PC-3 (cell line): Measurements from ENCODE around the gene TRAF1. TPM values are rescaled to one million over a fixed set of nuclear protein-coding genes. Genes with fewer than 3 reads are reported as not detected.

ENCODE experiments used
- ATAC-seq: fragments of 200-7000 bp; cut with Tn5 transposase; 2 replicates; pipeline ENCODE4 v1.9.1; 2020; ENCODE audit warnings: mild to moderate bottlenecking, moderate library complexity
- BruUV-seq: library from RNA; stranded (reverse); fragments of 400-500 nt; replicated peaks from 2 replicates; lab custom pipeline; 2021; lab: Mats Ljungman, UMichigan
- CTCF ChIA-PET: fragments of 300-600 bp; sonication (Branson Sonifier 250); formaldehyde crosslinking; loops from one replicate; lab custom pipeline; 2022; ENCODE audit warnings: antibody characterized with exemption; lab: Charles Lee
- POLR2A ChIA-PET: fragments of 300-600 bp; sonication (Branson Sonifier 250); formaldehyde crosslinking; loops from one replicate; lab custom pipeline; 2022; ENCODE audit warnings: antibody characterized with exemption; ENCODE audit not compliant: unreplicated experiment; lab: Charles Lee
- DNase-seq: peaks from one replicate; pipeline ENCODE4 v3.0.0-alpha.2; 2015
- H2AFZ ChIP-seq: fragments of 300-600 bp; sonication (generic); 2 replicates; pipeline ENCODE4 v1.6.0; 2016; ENCODE audit warnings: antibody characterized with exemption, low read length
- H3F3A ChIP-seq: fragments of 300-600 bp; sonication (generic); one replicate; pipeline ENCODE4 v1.6.0; 2017; ENCODE audit warnings: antibody characterized with exemption, low read length, control low read depth, mild to moderate bottlenecking; ENCODE audit not compliant: unreplicated experiment
- H3K27ac ChIP-seq: fragments of 300-600 bp; sonication (generic); 2 replicates; pipeline ENCODE4 v1.5.1; 2016; ENCODE audit warnings: mild to moderate bottlenecking, low read length
- H3K27me3 ChIP-seq: fragments of 300-600 bp; sonication (generic); 2 replicates; pipeline ENCODE4 v1.6.1; 2016; ENCODE audit warnings: low read length, mixed read lengths
- H3K36me3 ChIP-seq: fragments of 300-600 bp; sonication (generic); 2 replicates; pipeline ENCODE4 v1.6.1; 2016; ENCODE audit warnings: low read depth, mixed run types, low read length, mixed read lengths
- H3K4me1 ChIP-seq: fragments of 300-600 bp; sonication (generic); 2 replicates; pipeline ENCODE4 v1.5.1; 2016; ENCODE audit warnings: low read length; ENCODE audit not compliant: insufficient read depth
- H3K4me2 ChIP-seq: fragments of 300-600 bp; sonication (generic); 2 replicates; pipeline ENCODE4 v1.6.0; 2016; ENCODE audit warnings: low read length
- H3K4me3 ChIP-seq: fragments of 300-600 bp; sonication (generic); 2 replicates; pipeline ENCODE4 v1.5.1; 2016; ENCODE audit warnings: mild to moderate bottlenecking, low read length, mixed read lengths
- H3K79me2 ChIP-seq: fragments of 300-600 bp; sonication (generic); 2 replicates; pipeline ENCODE4 v1.6.1; 2017; ENCODE audit warnings: low read length, mixed read lengths
- H3K9ac ChIP-seq: fragments of 300-600 bp; sonication (generic); 2 replicates; pipeline ENCODE4 v1.6.0; 2016; ENCODE audit warnings: mild to moderate bottlenecking, low read length
- H3K9me2 ChIP-seq: fragments of 300-600 bp; sonication (generic); replicated peaks from 2 replicates; pipeline ENCODE4 v1.6.1; 2016; ENCODE audit warnings: mixed run types, low read length, mixed read lengths
- H3K9me3 ChIP-seq: fragments of 300-600 bp; sonication (generic); 2 replicates; pipeline ENCODE4 v1.6.1; 2016; ENCODE audit warnings: low read length, mixed read lengths
- H4K20me1 ChIP-seq: fragments of 300-600 bp; sonication (generic); 2 replicates; pipeline ENCODE4 v1.6.1; 2016; ENCODE audit warnings: low read length, mixed read lengths
- EZH2 ChIP-seq: fragments of 300-600 bp; sonication (generic); IDR thresholded peaks from one replicate; pipeline ENCODE4 v1.6.1; 2017; ENCODE audit warnings: antibody characterized with exemption, mild to moderate bottlenecking, low read length; ENCODE audit not compliant: unreplicated experiment
- EZH2phosphoT487 ChIP-seq: fragments of 300-600 bp; sonication (generic); IDR thresholded peaks from 2 replicates; pipeline ENCODE4 v1.6.1; 2018; ENCODE audit warnings: mild to moderate bottlenecking, antibody characterized with exemption, low read length, borderline replicate concordance
- intact Hi-C: fragments of 100-400 bp; cut with micrococcal nuclease; formaldehyde crosslinking; loops from 2 replicates; pipeline ENCODE4 v1.9.0; 2023
- total RNA-seq: library from RNA; depleted of rRNA; stranded (reverse); fragments of >200 nt; gene quantifications from 2 replicates; pipeline ENCODE4 v1.2.3, GENCODE V29; 2014
- TF ChIP-seq, protein P1 (sequence below): fragments of 300-600 bp; sonication (generic); conservative IDR thresholded peaks from 2 replicates; pipeline ENCODE4 v1.5.1; 2017; ENCODE audit warnings: antibody characterized with exemption, low read depth, mild to moderate bottlenecking, low read length

TRAF1 gene
- total RNA-seq, 1 experiment from 2014 or later = 0.15 TPM

DNA sequence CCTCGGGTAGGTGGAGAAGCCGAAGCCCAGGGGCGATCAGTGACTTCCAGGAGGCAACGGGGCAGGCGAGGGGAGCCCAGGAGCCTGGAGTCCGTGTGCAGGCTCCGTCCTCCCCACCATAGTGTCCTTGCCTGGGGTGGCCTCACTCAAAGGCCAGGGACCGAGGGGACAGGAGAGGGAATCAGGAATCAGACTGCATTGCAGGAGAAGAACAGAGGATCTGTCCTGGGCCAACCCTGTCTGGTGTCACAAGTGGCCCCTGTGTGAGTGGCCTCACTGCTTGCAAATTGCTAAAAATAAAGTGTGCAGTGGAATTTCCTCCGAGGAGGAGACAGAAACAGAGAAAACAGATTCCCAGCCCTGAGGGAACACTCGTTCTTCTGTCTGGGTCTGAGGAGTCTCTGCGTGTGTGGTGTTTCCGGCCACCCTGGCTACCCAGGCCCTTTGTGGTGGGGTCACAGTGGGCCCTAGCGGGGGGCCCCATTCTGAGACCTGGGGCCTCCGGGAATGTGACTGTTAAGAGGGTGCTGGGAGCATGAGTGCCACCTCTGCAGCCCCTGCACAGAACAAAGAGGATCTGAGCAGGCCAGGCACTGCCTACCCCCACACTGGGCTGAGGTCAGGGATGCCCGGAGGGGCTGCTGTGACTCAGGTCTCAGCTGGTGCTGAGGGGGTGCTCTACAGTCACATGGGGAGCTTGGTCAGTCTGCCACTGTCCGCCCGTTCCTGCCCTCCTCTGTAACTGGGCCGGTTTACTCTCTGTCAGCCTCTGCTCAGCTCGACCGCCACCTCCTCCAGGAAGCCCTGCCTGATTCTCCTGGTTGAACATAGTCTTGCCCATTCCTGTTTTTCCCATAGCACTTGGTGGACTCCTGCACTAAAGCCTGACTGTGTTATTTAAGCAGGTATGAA, 7.4 kb downstream of the TRAF1 start:
- no peak overlapping the region for H3K27ac ChIP-seq
- H3K36me3 ChIP-seq = no peaks in the 10 kb centered on the region
- TF ChIP-seq, protein P1, sequence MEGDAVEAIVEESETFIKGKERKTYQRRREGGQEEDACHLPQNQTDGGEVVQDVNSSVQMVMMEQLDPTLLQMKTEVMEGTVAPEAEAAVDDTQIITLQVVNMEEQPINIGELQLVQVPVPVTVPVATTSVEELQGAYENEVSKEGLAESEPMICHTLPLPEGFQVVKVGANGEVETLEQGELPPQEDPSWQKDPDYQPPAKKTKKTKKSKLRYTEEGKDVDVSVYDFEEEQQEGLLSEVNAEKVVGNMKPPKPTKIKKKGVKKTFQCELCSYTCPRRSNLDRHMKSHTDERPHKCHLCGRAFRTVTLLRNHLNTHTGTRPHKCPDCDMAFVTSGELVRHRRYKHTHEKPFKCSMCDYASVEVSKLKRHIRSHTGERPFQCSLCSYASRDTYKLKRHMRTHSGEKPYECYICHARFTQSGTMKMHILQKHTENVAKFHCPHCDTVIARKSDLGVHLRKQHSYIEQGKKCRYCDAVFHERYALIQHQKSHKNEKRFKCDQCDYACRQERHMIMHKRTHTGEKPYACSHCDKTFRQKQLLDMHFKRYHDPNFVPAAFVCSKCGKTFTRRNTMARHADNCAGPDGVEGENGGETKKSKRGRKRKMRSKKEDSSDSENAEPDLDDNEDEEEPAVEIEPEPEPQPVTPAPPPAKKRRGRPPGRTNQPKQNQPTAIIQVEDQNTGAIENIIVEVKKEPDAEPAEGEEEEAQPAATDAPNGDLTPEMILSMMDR = no peak
- CTCF ChIA-PET = no interaction called here
- no peak overlapping the region for H3K4me2 ChIP-seq
- no peaks in the 10 kb centered on the region for H3K27me3 ChIP-seq
- no peaks in the 10 kb centered on the region for H3F3A ChIP-seq
- no TSS peak for BruUV-seq
- POLR2A ChIA-PET = no interaction called here
- no peak for ATAC-seq
- no peaks in the 10 kb centered on the region for H3K79me2 ChIP-seq
- no peaks in the 10 kb centered on the region for H3K9me2 ChIP-seq
- intact Hi-C loops = no loop called here
- no peaks in the 10 kb centered on the region for H3K9me3 ChIP-seq
- no peak for DNase-seq
- H3K4me1 ChIP-seq = peaks cover 12% of the 10 kb centered on the region
- no peaks in the 10 kb centered on the region for H4K20me1 ChIP-seq
- H3K4me3 ChIP-seq = no peak overlapping the region
- no peak overlapping the region for H2AFZ ChIP-seq
- no peak overlapping the region for H3K9ac ChIP-seq

- Histone ChIP-seq H3K9ac (no peak overlapping the region), H3K27me3 (no peaks in the 10 kb centered on the region), H3F3A (no peaks in the 10 kb centered on the region), H3K4me1 (peaks cover 14% of the 10 kb centered on the region), H3K9me3 (no peaks in the 10 kb centered on the region), H3K79me2 (no peaks in the 10 kb centered on the region), H3K4me2 (no peak overlapping the region), H3K4me3 (no peak overlapping the region), H2AFZ (no peak overlapping the region), H3K36me3 (no peaks in the 10 kb centered on the region), H3K27ac (no peak overlapping the region), H3K9me2 (no peaks in the 10 kb centered on the region), H4K20me1 (no peaks in the 10 kb centered on the region)
- DNase-seq (no peak), ATAC-seq (no peak)
- intact Hi-C loops = no loop called here
- TF ChIP-seq, protein P1 = no peak
- no peak for TF ChIP-seq EZH2
- no peak for TF ChIP-seq EZH2phosphoT487
- ChIA-PET CTCF (no interaction called here), POLR2A (no interaction called here)
- BruUV-seq = no TSS peak
Observed at GRCh38 chr9:120917929-120918762, 8.4 kb downstream of the TRAF1 start.
